ENCODE results near the gene MPL.
"Not testable (repeated sequence)": the region's sequence is repeated elsewhere in the genome, so short reads cannot be mapped to it uniquely, and the experiment has no call there.

MPL gene

GRCh38 chr1:43382027-43382779, 44.6 kb downstream of the MPL start:
- DNase-seq: no peak

- DNase-seq: no peak
Observed at GRCh38 chr1:43383449-43383848, 45.8 kb downstream of the MPL start.

GRCh38 chr1:43386676-43387075, 49.1 kb downstream of the MPL start:
- no peak for DNase-seq

GRCh38 chr1:43387976-43388599, 50.5 kb downstream of the MPL start:
- DNase-seq: no peak

- DNase-seq: no peak
Observed at GRCh38 chr1:43388613-43389012, 51.0 kb downstream of the MPL start.

GRCh38 chr1:43389326-43390313, 52.0 kb downstream of the MPL start, which contains the start of the genes MED8 and SZT2:
Gene MED8 (minus strand): TSS chr1:43389800. CDS start chr1:43389764, 36 bp downstream.
Gene SZT2 (plus strand): TSS chr1:43389899. CDS start chr1:43389969, 70 bp downstream.
- DNase-seq: peak; percentile 95

- DNase-seq: no peak
Observed at GRCh38 chr1:43392702-43393101, 55.1 kb downstream of the MPL start.

GRCh38 chr1:43395523-43395922, 57.9 kb downstream of the MPL start:
- no peak for DNase-seq

GRCh38 chr1:43396059-43396458, 58.4 kb downstream of the MPL start:
- DNase-seq: no peak

GRCh38 chr1:43398227-43398626, 60.6 kb downstream of the MPL start:
- DNase-seq: no peak

- DNase-seq: not testable (repeated sequence)
Observed at GRCh38 chr1:43400441-43400840, 62.8 kb downstream of the MPL start.

GRCh38 chr1:43402089-43402865, 64.7 kb downstream of the MPL start:
- no peak for DNase-seq
